Type B pancreatic cell (in vitro differentiated cells): ENCODE data around the gene TENM4. TPM values are rescaled to one million over a fixed set of nuclear protein-coding genes. Genes with fewer than 3 reads are reported as not detected.

ENCODE experiments used
- DNase-seq: peaks from one replicate; pipeline ENCODE4 v3.0.0; 2021; ENCODE audit warnings: mixed read lengths; ENCODE audit not compliant: unreplicated experiment; ENCODE audit errors: extremely low spot score
- H3K27ac Mint-ChIP-seq: 2 replicates; pipeline ENCODE4 v1.8.0; 2021; ENCODE audit warnings: mild to moderate bottlenecking, mixed read lengths
- H3K27me3 Mint-ChIP-seq: 2 replicates; pipeline ENCODE4 v1.8.0; 2021; ENCODE audit warnings: mixed read lengths
- H3K36me3 Mint-ChIP-seq: 2 replicates; pipeline ENCODE4 v1.8.0; 2021; ENCODE audit warnings: mixed read lengths
- H3K4me1 Mint-ChIP-seq: one replicate; pipeline ENCODE4 v1.8.0; 2021; ENCODE audit warnings: mixed read lengths; ENCODE audit not compliant: unreplicated experiment
- H3K4me3 Mint-ChIP-seq: 2 replicates; pipeline ENCODE4 v1.8.0; 2021; ENCODE audit warnings: mild to moderate bottlenecking, mixed read lengths
- H3K9me3 Mint-ChIP-seq: 2 replicates; pipeline ENCODE4 v1.8.0; 2021; ENCODE audit warnings: mixed read lengths
- CTCF ChIP-seq: fragments of 200-600 bp; sonication (generic); conservative IDR thresholded peaks from 2 replicates; pipeline ENCODE4 v1.5.0; 2021; ENCODE audit warnings: antibody characterized with exemption, mild to moderate bottlenecking
- total RNA-seq: library from RNA; stranded (reverse); gene quantifications from 2 replicates; pipeline ENCODE4 v1.2.1, GENCODE V29; 2021; ENCODE audit warnings: low replicate concordance

Gene TENM4
- total RNA-seq, 1 donor from 2014 or later: 156 TPM

GRCh38 chr11:79044201-79044600 is 396.6 kb downstream of the TENM4 start:
- no peaks in the 10 kb centered on the region for H3K9me3 Mint-ChIP-seq
- H3K36me3 Mint-ChIP-seq: no peaks in the 10 kb centered on the region
- no peaks in the 10 kb centered on the region for H3K27me3 Mint-ChIP-seq
- DNase-seq: no peak
- no peak overlapping the region for H3K27ac Mint-ChIP-seq
- no peak for TF ChIP-seq CTCF
- no peak overlapping the region for H3K4me3 Mint-ChIP-seq
- peaks cover 41% of the 10 kb centered on the region for H3K4me1 Mint-ChIP-seq

- Mint-ChIP-seq H3K27me3 (no peaks in the 10 kb centered on the region), H3K9me3 (no peaks in the 10 kb centered on the region), H3K27ac (no peak overlapping the region), H3K4me1 (peaks cover 38% of the 10 kb centered on the region), H3K4me3 (no peak overlapping the region), H3K36me3 (no peaks in the 10 kb centered on the region)
- TF ChIP-seq CTCF: no peak
- no peak for DNase-seq
Observed at GRCh38 chr11:79043726-79044125, 397.1 kb downstream of the TENM4 start.

GRCh38 chr11:79042824-79043223 is 398.0 kb downstream of the TENM4 start:
- H3K9me3 Mint-ChIP-seq: no peaks in the 10 kb centered on the region
- TF ChIP-seq CTCF: no peak
- H3K36me3 Mint-ChIP-seq: no peaks in the 10 kb centered on the region
- H3K4me3 Mint-ChIP-seq: no peak overlapping the region
- no peak for DNase-seq
- no peak overlapping the region for H3K27ac Mint-ChIP-seq
- peaks cover 34% of the 10 kb centered on the region for H3K4me1 Mint-ChIP-seq
- peaks cover 5% of the 10 kb centered on the region for H3K27me3 Mint-ChIP-seq

GRCh38 chr11:79040348-79040747 is 400.5 kb downstream of the TENM4 start:
- Mint-ChIP-seq H3K27me3 (peaks cover 5% of the 10 kb centered on the region), H3K27ac (no peak overlapping the region), H3K36me3 (peaks cover 3% of the 10 kb centered on the region), H3K9me3 (no peaks in the 10 kb centered on the region), H3K4me1 (peaks cover 17% of the 10 kb centered on the region), H3K4me3 (no peak overlapping the region)
- TF ChIP-seq CTCF: no peak
- no peak for DNase-seq

GRCh38 chr11:79039122-79039521 is 401.7 kb downstream of the TENM4 start:
- Mint-ChIP-seq H3K27ac (no peak overlapping the region), H3K9me3 (no peaks in the 10 kb centered on the region), H3K27me3 (peaks cover 5% of the 10 kb centered on the region), H3K36me3 (peaks cover 3% of the 10 kb centered on the region), H3K4me3 (no peak overlapping the region), H3K4me1 (peaks cover 10% of the 10 kb centered on the region)
- DNase-seq: no peak
- no peak for TF ChIP-seq CTCF

GRCh38 chr11:79035881-79036280 is 404.9 kb downstream of the TENM4 start:
- peaks cover 3% of the 10 kb centered on the region for H3K36me3 Mint-ChIP-seq
- no peak for TF ChIP-seq CTCF
- no peak overlapping the region for H3K27ac Mint-ChIP-seq
- peaks cover 7% of the 10 kb centered on the region for H3K27me3 Mint-ChIP-seq
- no peak overlapping the region for H3K4me3 Mint-ChIP-seq
- no peak for DNase-seq
- peaks cover 25% of the 10 kb centered on the region for H3K4me1 Mint-ChIP-seq
- no peaks in the 10 kb centered on the region for H3K9me3 Mint-ChIP-seq
